NT2/D1 (cell line): ENCODE data around the gene SVBP.

Experiments
- DNase-seq: peaks from one replicate; pipeline ENCODE4 v3.0.0-alpha.2; 2011; ENCODE audit warnings: low read depth, low spot score
- H3K27me3 ChIP-seq: 2 replicates; pipeline ENCODE4 v1.6.0; 2011; ENCODE audit warnings: mild to moderate bottlenecking; ENCODE audit not compliant: insufficient read length, insufficient read depth
- H3K36me3 ChIP-seq: 2 replicates; pipeline ENCODE4 v1.6.1; 2011; ENCODE audit warnings: mild to moderate bottlenecking, low read length, mixed read lengths; ENCODE audit not compliant: insufficient read depth, insufficient read length
- H3K4me1 ChIP-seq: 2 replicates; pipeline ENCODE4 v1.5.1; 2011; ENCODE audit not compliant: insufficient read depth, insufficient read length
- H3K4me3 ChIP-seq: 2 replicates; pipeline ENCODE4 v1.5.1; 2011; ENCODE audit warnings: low read depth; ENCODE audit not compliant: insufficient read length
- H3K9ac ChIP-seq: 2 replicates; pipeline ENCODE4 v1.6.0; 2011; ENCODE audit warnings: low read depth; ENCODE audit not compliant: insufficient read length
- H3K9me3 ChIP-seq: 2 replicates; pipeline ENCODE4 v1.5.1; 2011; ENCODE audit warnings: mild to moderate bottlenecking, low read length; ENCODE audit not compliant: insufficient read depth
- SUZ12 ChIP-seq: IDR thresholded peaks from 2 replicates; pipeline ENCODE4 v1.6.1; 2011; ENCODE audit not compliant: insufficient read length, insufficient read depth; ENCODE audit errors: extremely low read depth
- YY1 ChIP-seq: IDR thresholded peaks from 2 replicates; pipeline ENCODE4 v1.6.1; 2011; ENCODE audit not compliant: insufficient read length, insufficient read depth
- ZNF274 ChIP-seq: IDR thresholded peaks from 2 replicates; pipeline ENCODE4 v1.6.1; 2011; ENCODE audit warnings: mild to moderate bottlenecking, low read depth, low read length

SVBP gene

GRCh38 chr1:42830631-42831030 is 13.4 kb upstream of the SVBP start:
- Histone ChIP-seq H3K9ac (no peak overlapping the region), H3K36me3 (no peaks in the 10 kb centered on the region)
- TF ChIP-seq SUZ12 (no peak), YY1 (no peak), ZNF274 (no peak)

GRCh38 chr1:42825036-42825851 is 8.0 kb upstream of the SVBP start:
- H3K4me3 ChIP-seq, result no peak overlapping the region
- H3K9me3 ChIP-seq, result no peaks in the 10 kb centered on the region
- no peaks in the 10 kb centered on the region for H3K4me1 ChIP-seq
- no peak for DNase-seq
- H3K27me3 ChIP-seq, result no peaks in the 10 kb centered on the region
- no peak overlapping the region for H3K9ac ChIP-seq
- TF ChIP-seq SUZ12, result no peak
- no peak for TF ChIP-seq YY1
- TF ChIP-seq ZNF274, result no peak
- H3K36me3 ChIP-seq, result no peaks in the 10 kb centered on the region

More at GRCh38 chr1:42830631-42831030, 13.4 kb upstream of the SVBP start:
- H3K27me3 ChIP-seq, result no peaks in the 10 kb centered on the region
- H3K4me3 ChIP-seq, result no peak overlapping the region
- no peak for DNase-seq
- peaks cover 3% of the 10 kb centered on the region for H3K4me1 ChIP-seq
- H3K9me3 ChIP-seq, result no peaks in the 10 kb centered on the region

DNA sequence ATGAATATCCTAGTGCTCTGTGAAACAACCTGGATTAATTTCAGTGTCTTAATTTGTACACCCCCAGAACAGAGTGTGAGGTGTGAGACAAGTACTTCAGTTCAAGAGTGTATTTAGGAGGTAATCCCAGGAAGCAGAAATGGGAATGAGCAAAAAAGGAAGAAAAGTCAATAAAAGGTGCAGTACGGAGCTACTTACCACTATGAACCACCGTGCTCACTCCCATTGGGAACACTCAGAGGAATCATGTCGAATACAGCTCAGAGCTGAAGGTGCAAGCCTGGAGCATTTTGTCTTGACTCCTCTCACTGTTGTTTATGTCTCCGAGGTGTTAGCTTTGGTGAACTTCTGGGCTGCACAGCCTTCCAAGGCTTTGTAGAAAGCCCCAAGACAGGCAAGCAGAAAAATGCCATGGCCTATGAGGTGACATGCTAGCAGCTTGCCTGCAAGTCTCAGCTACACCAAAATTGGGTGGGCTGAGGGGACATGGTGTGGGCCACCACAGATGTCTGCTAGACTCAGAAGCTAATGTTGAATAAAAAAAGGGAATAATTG is 7.4 kb upstream of the SVBP start:
- no peak for DNase-seq
- no peaks in the 10 kb centered on the region for H3K9me3 ChIP-seq
- H3K36me3 ChIP-seq, result no peaks in the 10 kb centered on the region
- no peaks in the 10 kb centered on the region for H3K27me3 ChIP-seq
- no peak overlapping the region for H3K9ac ChIP-seq
- no peaks in the 10 kb centered on the region for H3K4me1 ChIP-seq
- H3K4me3 ChIP-seq, result no peak overlapping the region
- TF ChIP-seq SUZ12, result no peak
- TF ChIP-seq YY1, result no peak
- TF ChIP-seq ZNF274, result no peak

DNA sequence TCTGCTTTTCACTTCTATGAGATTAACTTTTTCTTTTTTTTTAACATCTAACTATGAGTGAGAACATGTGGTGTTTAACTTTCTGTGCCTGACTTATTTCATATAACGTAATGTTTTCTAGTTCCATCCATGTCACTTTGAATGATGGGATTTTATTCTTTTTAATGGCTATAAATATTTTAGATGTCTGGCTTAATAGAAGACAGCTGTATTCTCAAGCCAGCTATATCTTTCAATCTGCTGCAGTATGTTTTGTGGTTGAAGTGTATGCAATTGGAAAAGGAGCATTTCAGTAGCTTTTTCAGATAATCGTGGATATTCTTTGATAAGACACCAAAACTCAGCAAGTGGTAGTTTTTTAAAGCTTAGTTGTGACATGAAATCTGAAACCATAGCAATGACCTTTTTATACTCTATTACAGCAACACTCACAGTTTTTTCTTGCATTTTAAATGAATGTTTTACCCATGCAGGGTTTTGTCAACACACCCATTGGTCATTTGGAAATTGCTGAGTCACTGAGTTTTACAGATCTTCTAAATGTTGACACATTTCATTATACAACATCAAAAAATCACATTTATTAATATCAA is 5.7 kb upstream of the SVBP start:
- Histone ChIP-seq H3K9me3 (no peaks in the 10 kb centered on the region), H3K4me1 (no peaks in the 10 kb centered on the region), H3K36me3 (no peaks in the 10 kb centered on the region), H3K27me3 (no peaks in the 10 kb centered on the region), H3K9ac (no peak overlapping the region), H3K4me3 (no peak overlapping the region)
- TF ChIP-seq SUZ12 (no peak), YY1 (no peak), ZNF274 (no peak)
- DNase-seq, result no peak

DNA sequence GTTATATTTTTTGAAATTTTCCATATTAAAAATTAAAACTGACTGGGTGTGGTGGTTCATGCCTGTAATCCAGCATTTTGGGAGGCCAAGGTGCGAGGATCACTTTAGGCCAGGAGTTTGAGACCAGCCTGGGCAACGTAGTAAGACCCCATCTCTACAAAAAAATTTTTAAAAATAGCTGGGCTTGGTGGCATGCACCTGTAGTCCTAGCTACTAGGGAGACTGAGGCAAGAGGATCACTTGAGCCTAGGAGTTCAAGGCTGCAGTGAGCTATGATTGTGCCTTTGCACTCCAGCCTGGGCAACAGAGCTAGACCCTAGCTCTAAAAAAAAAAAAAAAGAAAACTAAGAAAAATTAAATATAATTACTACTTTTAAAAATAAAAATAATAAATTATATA is 4.5 kb upstream of the SVBP start:
- DNase-seq, result no peak
- no peaks in the 10 kb centered on the region for H3K27me3 ChIP-seq
- TF ChIP-seq YY1 (no peak), SUZ12 (no peak), ZNF274 (no peak)
- no peaks in the 10 kb centered on the region for H3K4me1 ChIP-seq
- H3K9me3 ChIP-seq, result no peaks in the 10 kb centered on the region
- H3K9ac ChIP-seq, result no peak overlapping the region
- no peaks in the 10 kb centered on the region for H3K36me3 ChIP-seq
- no peak overlapping the region for H3K4me3 ChIP-seq

DNA sequence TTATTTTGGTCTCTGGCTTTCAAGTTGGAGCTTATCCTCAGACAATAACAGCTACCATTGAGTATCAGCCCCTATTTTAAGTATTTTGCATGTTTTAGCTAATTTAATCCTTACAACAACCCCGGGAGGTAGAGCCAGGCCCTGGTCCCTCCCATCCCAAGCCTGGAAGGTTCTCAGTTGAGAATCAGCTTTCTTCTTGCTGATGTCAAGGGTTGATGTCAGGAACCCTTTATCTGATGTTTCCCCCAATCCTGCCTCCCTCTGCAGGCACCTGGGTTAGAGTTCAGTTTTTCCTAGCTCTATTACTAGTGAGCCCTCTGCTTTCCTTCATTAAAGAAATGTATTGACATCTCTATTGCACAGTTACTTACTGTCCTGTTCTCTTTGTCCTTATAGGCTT is 3.6 kb upstream of the SVBP start:
- Histone ChIP-seq H3K9ac (no peak overlapping the region), H3K36me3 (peaks cover 3% of the 10 kb centered on the region), H3K9me3 (no peaks in the 10 kb centered on the region), H3K4me1 (no peaks in the 10 kb centered on the region), H3K27me3 (no peaks in the 10 kb centered on the region), H3K4me3 (no peak overlapping the region)
- DNase-seq, result no peak
- TF ChIP-seq SUZ12 (no peak), ZNF274 (no peak), YY1 (no peak)

GRCh38 chr1:42817976-42818375 is 779 bp upstream of the SVBP start:
- TF ChIP-seq ZNF274 (no peak), YY1 (no peak), SUZ12 (no peak)
- Histone ChIP-seq H3K4me1 (peaks cover 2% of the 10 kb centered on the region), H3K4me3 (no peak overlapping the region), H3K36me3 (peaks cover 12% of the 10 kb centered on the region), H3K27me3 (no peaks in the 10 kb centered on the region), H3K9me3 (peaks cover 9% of the 10 kb centered on the region), H3K9ac (no peak overlapping the region)
- no peak for DNase-seq
